BJ (cell line): Measurements from ENCODE around the gene CRY1. TPM values are rescaled to one million over a fixed set of nuclear protein-coding genes. Genes with fewer than 3 reads are reported as not detected.

Source experiments
- CTCF ChIA-PET: fragments of 350-600 bp; formaldehyde crosslinking; extraction: SDS; loops from one replicate; lab custom pipeline; 2021; ENCODE audit warnings: antibody characterized with exemption, inconsistent platforms; lab: Yijun Ruan, JAX
- POLR2A ChIA-PET: fragments of 300-600 bp; sonication (Branson Sonifier 250); formaldehyde crosslinking; extraction: SDS; loops from one replicate; lab custom pipeline; 2021; ENCODE audit warnings: antibody characterized with exemption; lab: Charles Lee
- DNase-seq: peaks from one replicate; pipeline ENCODE4 v3.0.0-alpha.2; 2011; ENCODE audit warnings: low read depth
- H3K27me3 ChIP-seq: 2 replicates; pipeline ENCODE4 v1.6.0; 2011; ENCODE audit warnings: low read length; ENCODE audit not compliant: control insufficient read depth, insufficient read depth
- H3K36me3 ChIP-seq: 2 replicates; pipeline ENCODE4 v1.5.1; 2011; ENCODE audit warnings: low read length; ENCODE audit not compliant: control insufficient read depth, insufficient read depth
- H3K4me3 ChIP-seq: 2 replicates; pipeline ENCODE4 v1.5.1; 2011; ENCODE audit warnings: low read depth, mild to moderate bottlenecking, control low read depth, low read length
- CTCF ChIP-seq: IDR thresholded peaks from 2 replicates; pipeline ENCODE4 v1.5.1; 2011; ENCODE audit warnings: low read depth, mild to moderate bottlenecking, control low read depth, inconsistent platforms, low read length, moderate library complexity; ENCODE audit not compliant: insufficient read depth
- polyA plus RNA-seq: library from polyadenylated mRNA; depleted of rRNA; stranded (reverse); fragments of >200 nt; gene quantifications from 2 replicates; pipeline ENCODE4 v1.2.3, GENCODE V29; 2011

Gene CRY1
- polyA plus RNA-seq, 1 experiment: 6.9 TPM

- no peak for DNase-seq
- Histone ChIP-seq H3K27me3 (no peaks in the 10 kb centered on the region), H3K36me3 (no peaks in the 10 kb centered on the region), H3K4me3 (no peak overlapping the region)
- no peak for TF ChIP-seq CTCF
- CTCF ChIA-PET: interaction anchor here (0.6 kb wide), 1 partner anchor 32 kb away, joined by 3 read pairs; no protein-coding TSS in a partner anchor
- POLR2A ChIA-PET: no interaction called here
Observed at GRCh38 chr12:107099917-107100316, 6.6 kb upstream of the CRY1 start.

- Histone ChIP-seq H3K27me3 (no peaks in the 10 kb centered on the region), H3K36me3 (no peaks in the 10 kb centered on the region), H3K4me3 (no peak overlapping the region)
- no peak for TF ChIP-seq CTCF
- DNase-seq: no peak
- ChIA-PET CTCF (no interaction called here), POLR2A (no interaction called here)
Observed at GRCh38 chr12:107096571-107096970, 3.2 kb upstream of the CRY1 start.

DNA sequence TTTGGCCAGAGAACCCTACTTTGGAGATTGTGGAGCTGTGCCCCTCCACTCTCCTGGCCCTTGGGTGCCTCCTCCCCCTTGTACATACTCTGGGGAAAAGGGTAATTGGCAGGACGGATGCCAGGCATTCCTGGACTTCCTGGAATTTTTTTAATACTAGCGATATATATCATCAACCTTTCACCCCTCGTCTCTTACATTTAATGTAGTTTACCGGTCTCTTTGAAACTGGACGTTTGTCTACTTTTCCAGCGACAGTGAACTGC lies 767 bp upstream of the CRY1 start:
- Histone ChIP-seq H3K4me3 (peak overlapping the region; percentile 90), H3K27me3 (no peaks in the 10 kb centered on the region), H3K36me3 (no peaks in the 10 kb centered on the region)
- DNase-seq: no peak
- CTCF ChIA-PET: interaction anchor here (1.3 to 10.5 kb wide), 2 partner anchors 12 to 520 kb away, joined by 3 to 79 read pairs; no protein-coding TSS in a partner anchor
- POLR2A ChIA-PET: no interaction called here
- no peak for TF ChIP-seq CTCF

GRCh38 chr12:107092669-107093416 lies 506 bp downstream of the CRY1 start:
- CTCF ChIA-PET: interaction anchor here (1.3 to 10.5 kb wide), 6 partner anchors 13 to 520 kb away, joined by 3 to 79 read pairs (median 6); no protein-coding TSS in a partner anchor
- DNase-seq: no peak

More at GRCh38 chr12:107092669-107093416, 506 bp downstream of the CRY1 start:
- Histone ChIP-seq H3K27me3 (no peaks in the 10 kb centered on the region), H3K4me3 (peak overlapping the region; percentile 90), H3K36me3 (no peaks in the 10 kb centered on the region)
- POLR2A ChIA-PET: no interaction called here
- TF ChIP-seq CTCF: peak; percentile 16; the same call in 1 of the 2 replicates
